ENCODE results near the gene RMND5A. TPM values are rescaled to one million over a fixed set of nuclear protein-coding genes. Genes with fewer than 3 reads are reported as not detected.
A peak's percentile ranks its signal among the peaks of the same experiment; 100 is the strongest.

RMND5A gene
- total RNA-seq, 1 donor, result 24.6 TPM

- H3K4me3 ChIP-seq (ENCODE audit: low read depth, low read length), result no peak overlapping the region
- TF ChIP-seq CTCF (IDR thresholded peaks at IDR 0.05; ENCODE audit: insufficient read depth, low read depth, low read length), result no peak
- no peak for DNase-seq (ENCODE audit: low read depth)
These were observed 69.6 kb downstream of the RMND5A start for GRCh38 chr2:86789687-86790133.

- DNase-seq (ENCODE audit: low read depth), result no peak
- no peak overlapping the region for H3K4me3 ChIP-seq (ENCODE audit: low read depth, low read length)
- no peak for TF ChIP-seq CTCF (IDR thresholded peaks at IDR 0.05; ENCODE audit: insufficient read depth, low read depth, low read length)
These were observed 70.1 kb downstream of the RMND5A start for GRCh38 chr2:86790134-86790675.

- no peak for TF ChIP-seq CTCF (IDR thresholded peaks at IDR 0.05; ENCODE audit: insufficient read depth, low read depth, low read length)
- no peak within 1 kb of the TSS for H3K4me3 ChIP-seq (ENCODE audit: low read depth, low read length)
- DNase-seq (ENCODE audit: low read depth), result peak; percentile 19
These were observed 70.8 kb downstream of the RMND5A start, which contains the start of gene CD8A for GRCh38 chr2:86790676-86791572. Gene CD8A (minus strand): TSS chr2:86790913. CDS start chr2:86790825, 88 bp downstream.

- no peak for TF ChIP-seq CTCF (IDR thresholded peaks at IDR 0.05; ENCODE audit: insufficient read depth, low read depth, low read length)
- H3K4me3 ChIP-seq (ENCODE audit: low read depth, low read length), result no peak overlapping the region
- DNase-seq (ENCODE audit: low read depth), result no peak
These were observed 71.5 kb downstream of the RMND5A start for GRCh38 chr2:86791573-86791972.

GRCh38 chr2:86793752-86794151 lies 73.7 kb downstream of the RMND5A start:
- DNase-seq (ENCODE audit: low read depth), result no peak
- no peak for TF ChIP-seq CTCF (IDR thresholded peaks at IDR 0.05; ENCODE audit: insufficient read depth, low read depth, low read length)
- no peak overlapping the region for H3K4me3 ChIP-seq (ENCODE audit: low read depth, low read length)

GRCh38 chr2:86794861-86795260 lies 74.8 kb downstream of the RMND5A start:
- no peak overlapping the region for H3K4me3 ChIP-seq (ENCODE audit: low read depth, low read length)
- no peak for DNase-seq (ENCODE audit: low read depth)
- no peak for TF ChIP-seq CTCF (IDR thresholded peaks at IDR 0.05; ENCODE audit: insufficient read depth, low read depth, low read length)
